Measurements from ENCODE around the gene INF2.

Gene INF2

GRCh38 chr14:104643306-104643705, 46.1 kb upstream of the INF2 start:
- H3K4me3 Mint-ChIP-seq: no peak overlapping the region
- H3K27me3 Mint-ChIP-seq (ENCODE audit: low read depth): peaks cover 19% of the 10 kb centered on the region
- peaks cover 8% of the 10 kb centered on the region for H3K9me3 Mint-ChIP-seq
- H3K36me3 Mint-ChIP-seq (ENCODE audit: low read depth): no peaks in the 10 kb centered on the region
- no peak for TF ChIP-seq CTCF (IDR thresholded peaks at IDR 0.05; ENCODE audit: unreplicated experiment in 3 of 3)
- no peaks in the 10 kb centered on the region for H3K4me1 Mint-ChIP-seq
- H3K27ac Mint-ChIP-seq: no peak overlapping the region

GRCh38 chr14:104644091-104644635, 45.3 kb upstream of the INF2 start:
- Mint-ChIP-seq H3K27ac (no peak overlapping the region), H3K4me3 (no peak overlapping the region), H3K4me1 (no peaks in the 10 kb centered on the region), H3K9me3 (peaks cover 8% of the 10 kb centered on the region), H3K36me3 (ENCODE audit: low read depth) (no peaks in the 10 kb centered on the region), H3K27me3 (ENCODE audit: low read depth) (peaks cover 11% of the 10 kb centered on the region)
- TF ChIP-seq CTCF (IDR thresholded peaks at IDR 0.05; ENCODE audit: unreplicated experiment in 3 of 3): no peak

- H3K4me1 Mint-ChIP-seq: peaks cover 5% of the 10 kb centered on the region
- H3K9me3 Mint-ChIP-seq: peaks cover 8% of the 10 kb centered on the region
- no peak for TF ChIP-seq CTCF (IDR thresholded peaks at IDR 0.05; ENCODE audit: unreplicated experiment in 3 of 3)
- no peak overlapping the region for H3K27ac Mint-ChIP-seq
- peaks cover 8% of the 10 kb centered on the region for H3K27me3 Mint-ChIP-seq (ENCODE audit: low read depth)
- H3K4me3 Mint-ChIP-seq: no peak overlapping the region
- H3K36me3 Mint-ChIP-seq (ENCODE audit: low read depth): no peaks in the 10 kb centered on the region
These were observed 44.6 kb upstream of the INF2 start for GRCh38 chr14:104644656-104645378.

GRCh38 chr14:104647467-104648043, 41.9 kb upstream of the INF2 start:
- peaks cover 12% of the 10 kb centered on the region for H3K9me3 Mint-ChIP-seq
- peaks cover 2% of the 10 kb centered on the region for H3K36me3 Mint-ChIP-seq (ENCODE audit: low read depth)
- H3K4me1 Mint-ChIP-seq: peaks cover 7% of the 10 kb centered on the region
- peak overlapping the region in 1 of 3 experiments; percentile 44 for H3K4me3 Mint-ChIP-seq
- no peak overlapping the region for H3K27ac Mint-ChIP-seq
- TF ChIP-seq CTCF (IDR thresholded peaks at IDR 0.05; ENCODE audit: unreplicated experiment in 3 of 3): no peak
- peaks cover 6% of the 10 kb centered on the region for H3K27me3 Mint-ChIP-seq (ENCODE audit: low read depth)

- H3K36me3 Mint-ChIP-seq (ENCODE audit: low read depth): peaks cover 12% of the 10 kb centered on the region
- TF ChIP-seq CTCF (IDR thresholded peaks at IDR 0.05; ENCODE audit: unreplicated experiment in 3 of 3): peak; percentile 99
- H3K27ac Mint-ChIP-seq: peak overlapping the region in 1 of 3 experiments; percentile 27
- peaks cover 4% of the 10 kb centered on the region for H3K27me3 Mint-ChIP-seq (ENCODE audit: low read depth)
- H3K4me1 Mint-ChIP-seq: peaks cover 7% of the 10 kb centered on the region
- peaks cover 16% of the 10 kb centered on the region for H3K9me3 Mint-ChIP-seq
- peak overlapping the region; percentile 80 to 85 (median 83) for H3K4me3 Mint-ChIP-seq
These were observed 39.1 kb upstream of the INF2 start for GRCh38 chr14:104650057-104650980.
